ENCODE data around the gene RIMBP2. TPM values are rescaled to one million over a fixed set of nuclear protein-coding genes. Genes with fewer than 3 reads are reported as not detected.

RIMBP2 gene
- total and polyA plus RNA-seq, 9 of the 15 experiments (the other 6 are each of a cell fraction or from before 2014, with no cell fraction given) = not detected

GRCh38 chr12:130709151-130709970 lies 6.7 kb downstream of the RIMBP2 start (continued):
- no peak for TF ChIP-seq ZNF280B (CRISPR knock-in tag; IDR thresholded peaks at IDR 0.05)

- no peak for DNase-seq (ENCODE audit: extremely low read depth in 1 of 4, low spot score in 3 of 4)
- no peak for FAIRE-seq
- Histone ChIP-seq H3K4me1 (replicated peaks in 1 of 2; ENCODE audit: control insufficient read depth in 2 of 2, insufficient read depth in 2 of 2, low read length in 2 of 2) (no peaks in the 10 kb centered on the region; a peak in 1 of 5 replicates), H3K27ac (ENCODE audit: extremely low read depth, low read depth, low read length) (no peak overlapping the region), H3K79me2 (ENCODE audit: control insufficient read depth, insufficient read depth, low read length) (no peaks in the 10 kb centered on the region), H3K36me3 (ENCODE audit: control insufficient read depth, insufficient read depth, low read length) (no peaks in the 10 kb centered on the region), H3K9ac (ENCODE audit: insufficient read depth in 1 of 2, low read depth in 2 of 2, low read length in 2 of 2) (no peak overlapping the region), H3K4me3 (no peak overlapping the region), H3K27me3 (ENCODE audit: control insufficient read depth in 2 of 2, insufficient read depth in 2 of 2, low read length in 2 of 2) (peaks cover 46 to 85% of the 10 kb centered on the region in 2 experiments), H2AFZ (ENCODE audit: low read depth, low read length) (no peak overlapping the region), H3K9me1 (ENCODE audit: control insufficient read depth, insufficient read depth, low read length) (no peaks in the 10 kb centered on the region), H3K9me3 (replicated peaks; ENCODE audit: control insufficient read depth, insufficient read depth, low read depth, low read length) (no peaks in the 10 kb centered on the region), H3K4me2 (ENCODE audit: insufficient read depth, low read length) (no peak overlapping the region), H4K20me1 (replicated peaks; ENCODE audit: control insufficient read depth, insufficient read depth, low read length) (peaks cover 5% of the 10 kb centered on the region; the same call in 1 of the 2 replicates)
- ChIA-PET POLR2A (interaction anchor here (1.5 kb wide), 1 partner anchor 10 kb away, joined by 3 read pairs; no protein-coding TSS in a partner anchor), CTCF (ENCODE audit: low intra/inter-chr PET ratio) (no interaction called here)
- intact Hi-C loops (cut with micrococcal nuclease) = no loop called here
- in situ Hi-C loops (cut with MboI) = no loop called here
- 3% methylated on average over 12 of the region's 12 CpGs for WGBS (ENCODE audit: insufficient coverage, low coverage, missing lambda C conversion rate)
- BruUV-seq (replicated peaks) = no TSS peak
- ATAC-seq = no peak
- TF ChIP-seq MCM7 (IDR thresholded peaks at IDR 0.05) = no peak
- no peak for TF ChIP-seq NCOA2 (IDR thresholded peaks at IDR 0.05; ENCODE audit: partially characterized antibody in 2 of 2)
- no peak for TF ChIP-seq ZKSCAN1 (IDR thresholded peaks at IDR 0.05; ENCODE audit: low read depth, low read length)
- no peak for TF ChIP-seq TBL1XR1 (IDR thresholded peaks at IDR 0.05; ENCODE audit: low read length in 2 of 2)
- TF ChIP-seq GTF2F1 (IDR thresholded peaks at IDR 0.05; ENCODE audit: low read depth, low read length) = no peak
Observed at GRCh38 chr12:130708648-130709047, 7.5 kb downstream of the RIMBP2 start.

Data from K562 (cell line).